WI38 (cell line): ENCODE data around the gene ALK.

Experiments used
- H3K4me3 ChIP-seq: 2 replicates; pipeline ENCODE4 v1.5.1; 2011; ENCODE audit warnings: low read depth, mild to moderate bottlenecking, control low read depth, low read length
- CTCF ChIP-seq: IDR thresholded peaks from 2 replicates; pipeline ENCODE4 v1.5.1; 2012; ENCODE audit warnings: low read depth, mild to moderate bottlenecking, control low read depth, low read length

ALK gene

GRCh38 chr2:29810956-29811355 is 110.4 kb downstream of the ALK start:
- no peak overlapping the region for H3K4me3 ChIP-seq
- TF ChIP-seq CTCF, result no peak

- H3K4me3 ChIP-seq, result no peak overlapping the region
- no peak for TF ChIP-seq CTCF
Observed at GRCh38 chr2:29808321-29808720, 113.1 kb downstream of the ALK start.

DNA sequence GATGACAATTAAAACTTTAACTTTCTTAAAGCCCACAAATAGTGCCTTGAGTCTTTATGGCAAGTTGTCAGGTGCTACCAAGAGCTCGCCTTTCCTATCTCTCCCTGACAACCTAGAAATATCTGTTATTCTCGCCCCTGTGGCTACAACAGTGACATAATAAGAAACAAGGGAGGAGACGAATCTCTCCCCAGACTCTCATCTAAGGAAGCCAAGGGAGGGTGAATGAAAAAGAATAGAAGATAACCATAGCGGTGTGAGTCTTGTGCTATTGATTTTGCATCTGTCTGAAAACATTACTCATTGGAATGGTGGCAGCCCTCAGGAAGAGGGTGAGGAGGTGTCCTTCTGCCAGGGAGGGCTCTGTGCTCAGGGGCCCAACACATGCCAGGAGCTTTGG is 114.3 kb downstream of the ALK start:
- no peak for TF ChIP-seq CTCF
- no peak overlapping the region for H3K4me3 ChIP-seq

- TF ChIP-seq CTCF, result no peak
Observed at GRCh38 chr2:29806461-29806860, 114.9 kb downstream of the ALK start.

GRCh38 chr2:29804671-29805070 is 116.7 kb downstream of the ALK start:
- H3K4me3 ChIP-seq, result no peak overlapping the region
- TF ChIP-seq CTCF, result no peak

More at GRCh38 chr2:29806461-29806860, 114.9 kb downstream of the ALK start:
- H3K4me3 ChIP-seq, result no peak overlapping the region

GRCh38 chr2:29803537-29803936 is 117.8 kb downstream of the ALK start:
- no peak overlapping the region for H3K4me3 ChIP-seq
- no peak for TF ChIP-seq CTCF

GRCh38 chr2:29802986-29803385 is 118.4 kb downstream of the ALK start:
- no peak overlapping the region for H3K4me3 ChIP-seq
- no peak for TF ChIP-seq CTCF
